K562 (cell line): Measurements from ENCODE around the gene KRTAP4-12. TPM values are rescaled to one million over a fixed set of nuclear protein-coding genes. Genes with fewer than 3 reads are reported as not detected.
"Not testable (repeated sequence)": the region's sequence is repeated elsewhere in the genome, so short reads cannot be mapped to it uniquely, and the experiment has no call there.

Experiments used
- ATAC-seq: fragments of 200-7000 bp; cut with Tn5 transposase; 3 replicates; pipeline ENCODE4 v1.9.1; 2020; ENCODE audit warnings: moderate library complexity
- BruUV-seq: library from RNA; stranded (reverse); fragments of 400-500 nt; replicated peaks from 2 replicates; lab custom pipeline; 2021; lab: Mats Ljungman, UMichigan
- CTCF ChIA-PET: fragments of 300-600 bp; formaldehyde crosslinking; extraction: SDS; loops from one replicate; lab custom pipeline; 2021; ENCODE audit warnings: low intra/inter-chr PET ratio; lab: Yijun Ruan, JAX
- POLR2A ChIA-PET: fragments of 300-600, 350-650 bp; sonication (Branson Sonifier 250); formaldehyde crosslinking; extraction: SDS; loops from one replicate; lab custom pipeline; 2021; ENCODE audit warnings: antibody characterized with exemption, inconsistent platforms; lab: Yijun Ruan, JAX
- DNase-seq, 4 experiments: peaks; one replicate each; pipeline versions ENCODE4 v3.0.0 to v3.0.0-alpha.2; 2011 to 2018; ENCODE audit warnings: low spot score in 3 of 4, mixed read lengths in 3 of 4; ENCODE audit errors: extremely low read depth in 1 of 4
- FAIRE-seq: peaks from 2 replicates; lab custom pipeline; 2011; peaks lifted over from hg19 to GRCh38; lab: Jason Lieb, UNC
- H2AFZ ChIP-seq: 2 replicates; pipeline ENCODE4 v1.6.0; 2011; ENCODE audit warnings: low read depth, low read length, control low read depth, inconsistent platforms
- H3K27ac ChIP-seq: fragments of 200-600 bp; 3 replicates; pipeline ENCODE4 v1.8.0; 2011; ENCODE audit warnings: low read depth, mild to moderate bottlenecking, control low read depth, inconsistent platforms, low read length, moderate library complexity, mixed read lengths; ENCODE audit errors: extremely low read depth
- H3K27me3 ChIP-seq, 2 experiments: fragments of 300-600 bp in 1 of 2; 2 replicates in 1 of 2; 3 replicates in 1 of 2; pipeline versions ENCODE4 v1.6.0 to v1.8.0; 2011; ENCODE audit warnings: inconsistent platforms in 2 of 2, low read length in 2 of 2, mild to moderate bottlenecking in 1 of 2, mixed read lengths in 1 of 2, moderate library complexity in 1 of 2; ENCODE audit not compliant: control insufficient read depth in 2 of 2, insufficient read depth in 2 of 2
- H3K36me3 ChIP-seq: fragments of 300-600 bp; 3 replicates; pipeline ENCODE4 v1.8.0; 2011; ENCODE audit warnings: mild to moderate bottlenecking, low read length, inconsistent platforms; ENCODE audit not compliant: control insufficient read depth, insufficient read depth
- H3K4me1 ChIP-seq, 2 experiments: fragments of 200-600 bp in 1 of 2; replicated peaks in 1 of 2; 2 replicates in 1 of 2; 3 replicates in 1 of 2; pipeline versions ENCODE4 v1.5.1 to v1.8.0; 2011; ENCODE audit warnings: inconsistent platforms in 2 of 2, low read length in 2 of 2, mild to moderate bottlenecking in 1 of 2, mixed read lengths in 1 of 2, moderate library complexity in 1 of 2; ENCODE audit not compliant: control insufficient read depth in 2 of 2, insufficient read depth in 2 of 2
- H3K4me2 ChIP-seq: 2 replicates; pipeline ENCODE4 v1.6.1; 2011; ENCODE audit warnings: low read length, control low read depth, inconsistent platforms, mixed read lengths; ENCODE audit not compliant: insufficient read depth
- H3K4me3 ChIP-seq: fragments of 200-600 bp; sonication (generic), shearing (Covaris generic); 2 replicates; pipeline ENCODE4 v1.5.1; 2016; ENCODE audit warnings: control low read depth, inconsistent platforms
- H3K79me2 ChIP-seq: fragments of 200-600 bp; 3 replicates; pipeline ENCODE4 v1.8.0; 2011; ENCODE audit warnings: low read length, inconsistent platforms; ENCODE audit not compliant: control insufficient read depth, insufficient read depth
- H3K9ac ChIP-seq, 2 experiments: 2 replicates each; pipeline versions ENCODE4 v1.6.0 to v1.6.1; 2011; ENCODE audit warnings: low read depth in 2 of 2, low read length in 2 of 2, control low read depth in 1 of 2, inconsistent platforms in 1 of 2, mild to moderate bottlenecking in 1 of 2, mixed read lengths in 1 of 2; ENCODE audit not compliant: insufficient read depth in 1 of 2
- H3K9me1 ChIP-seq: one replicate; pipeline ENCODE4 v1.6.0; 2011; ENCODE audit warnings: inconsistent platforms, mild to moderate bottlenecking, low read length, moderate library complexity; ENCODE audit not compliant: control insufficient read depth, insufficient read depth
- H3K9me3 ChIP-seq: replicated peaks from 2 replicates; pipeline ENCODE4 v1.5.1; 2011; ENCODE audit warnings: low read depth, low read length, inconsistent platforms; ENCODE audit not compliant: control insufficient read depth, insufficient read depth
- H4K20me1 ChIP-seq: replicated peaks from 2 replicates; pipeline ENCODE4 v1.6.1; 2011; ENCODE audit warnings: low read length, inconsistent platforms, mixed read lengths; ENCODE audit not compliant: control insufficient read depth, insufficient read depth
- DACH1 ChIP-seq: fragments of 450-650 bp; IDR thresholded peaks from 2 replicates; pipeline ENCODE4 v1.6.1; 2018; ENCODE audit not compliant: partially characterized antibody
- HOMEZ ChIP-seq: fragments of 250-450 bp; sonication (Bioruptor Pico); IDR thresholded peaks from 2 replicates; pipeline ENCODE4 v1.4.0; 2020; ENCODE audit warnings: mild to moderate bottlenecking, moderate library complexity
- KAT2B ChIP-seq: IDR thresholded peaks from one replicate; pipeline ENCODE4 v1.6.1; 2012; ENCODE audit warnings: low read depth, mild to moderate bottlenecking, control low read depth, inconsistent platforms, low read length, moderate library complexity
- KHSRP ChIP-seq: fragments of 450-650 bp; IDR thresholded peaks from 2 replicates; pipeline ENCODE4 v1.6.1; 2017
- MITF ChIP-seq: IDR thresholded peaks from 2 replicates; pipeline ENCODE4 v1.6.1; 2014; ENCODE audit warnings: antibody characterized with exemption
- PTBP1 ChIP-seq: fragments of 200-400 bp; formaldehyde crosslinking; IDR thresholded peaks from 2 replicates; pipeline ENCODE4 v1.6.1; 2017; ENCODE audit warnings: low read depth, low read length
- RHOXF2B ChIP-seq: fragments of 250-450 bp; sonication (Bioruptor Pico); conservative IDR thresholded peaks from 2 replicates; pipeline ENCODE4 v1.5.1; 2021
- RUNX1 ChIP-seq: sonication (generic); IDR thresholded peaks from 2 replicates; pipeline ENCODE4 v1.6.1; 2016; ENCODE audit warnings: antibody characterized with exemption, low read depth
- SMARCB1 ChIP-seq: IDR thresholded peaks from 2 replicates; pipeline ENCODE4 v1.6.1; 2011; ENCODE audit warnings: improper control_type of control experiment, low read depth; ENCODE audit not compliant: insufficient read length
- ZC3H11A ChIP-seq: IDR thresholded peaks from 2 replicates; pipeline ENCODE4 v1.6.1; 2012; ENCODE audit warnings: low read depth, low read length, improper control_type of control experiment
- ZZZ3 ChIP-seq: fragments of 450-650 bp; IDR thresholded peaks from 2 replicates; pipeline ENCODE4 v1.6.1; 2016; ENCODE audit warnings: antibody characterized with exemption, mild to moderate bottlenecking, moderate library complexity
- WGBS: fragments of 100-300 bp; shearing (Covaris generic); methylation state at CpG from one replicate; pipeline ENCODE4 v1.1.6; 2016; ENCODE audit warnings: low coverage, mixed read lengths; ENCODE audit not compliant: insufficient coverage; ENCODE audit errors: missing lambda C conversion rate; 5-methylcytosine and 5-hydroxymethylcytosine counted together
- in situ Hi-C: fragments of 300-500 bp; cut with MboI; formaldehyde crosslinking; loops from 4 replicates; pipeline ENCODE4 v1.15.0; 2018; ENCODE audit warnings: inconsistent platforms, mixed read lengths
- intact Hi-C: fragments of 100-400 bp; cut with micrococcal nuclease; formaldehyde crosslinking; loops from 2 replicates; pipeline ENCODE4 v1.14.2; 2022
- polyA plus RNA-seq, 8 experiments: library from polyadenylated mRNA; depleted of rRNA in 4 of 8; stranded (reverse) in 5 of 8; unstranded in 3 of 8; fragments of >200 nt; fragmentation: Nextera tagmentation in 2 of 8; fragmentation: Illumina TruSeq in 1 of 8; extraction: Ambion mirVana in 2 of 8; extraction: Trizol in 1 of 8; gene quantifications; 2 replicates each; pipeline versions ENCODE4 v1.2.1 to v1.2.3, GENCODE V29; 2011 to 2014; ENCODE audit warnings: inconsistent platforms in 1 of 8, missing spikeins in 1 of 8
- total RNA-seq, 7 experiments: library from RNA; depleted of rRNA in 6 of 7; stranded (reverse); fragments of >200 nt in 6 of 7; fragmentation: Illumina TruSeq in 2 of 7; extraction: Trizol in 2 of 7; gene quantifications; 2 replicates each; pipeline versions ENCODE4 v1.2.1 to v1.2.3, GENCODE V29; 2011 to 2021; ENCODE audit warnings: low replicate concordance in 1 of 7

KRTAP4-12 gene
- total and polyA plus RNA-seq, 9 of the 15 experiments (the other 6 are each of a cell fraction or from before 2014, with no cell fraction given): not detected

GRCh38 chr17:41121742-41122141, 2.2 kb downstream of the KRTAP4-12 start (continued):
- TF ChIP-seq SMARCB1: no peak
- TF ChIP-seq, all 486 proteins: peak for 0

- CTCF ChIA-PET, H3K4me3 ChIP-seq, BruUV-seq, H4K20me1 ChIP-seq, H3K9ac ChIP-seq, POLR2A ChIA-PET, DNase-seq, H3K4me2 ChIP-seq, in situ Hi-C loops, FAIRE-seq, H3K4me1 ChIP-seq, H3K27me3 ChIP-seq, H2AFZ ChIP-seq, intact Hi-C loops, H3K9me3 ChIP-seq, H3K36me3 ChIP-seq, ATAC-seq, H3K9me1 ChIP-seq, H3K79me2 ChIP-seq, H3K27ac ChIP-seq: not testable (repeated sequence)
- WGBS: 1% methylated on average over 11 of the region's 11 CpGs
Observed at GRCh38 chr17:41119696-41120690, 4.0 kb downstream of the KRTAP4-12 start.

- Histone ChIP-seq H3K9me3 (no peaks in the 10 kb centered on the region), H3K9me1 (no peaks in the 10 kb centered on the region), H4K20me1 (no peaks in the 10 kb centered on the region), H3K36me3 (no peaks in the 10 kb centered on the region), H2AFZ (no peak overlapping the region), H3K4me2 (no peak overlapping the region), H3K79me2 (no peaks in the 10 kb centered on the region), H3K4me1 (no peaks in the 10 kb centered on the region), H3K9ac (no peak overlapping the region), H3K27me3 (no peaks in the 10 kb centered on the region), H3K27ac (no peak overlapping the region), H3K4me3 (no peak overlapping the region)
- 5% methylated on average over 3 of the region's 4 CpGs for WGBS
- intact Hi-C loops: no loop called here
- DNase-seq: no peak
- FAIRE-seq: no peak
- BruUV-seq: no TSS peak
- no peak for ATAC-seq
- ChIA-PET CTCF (no interaction called here), POLR2A (no interaction called here)
- in situ Hi-C loops: no loop called here
- TF ChIP-seq KAT2B: no peak
- TF ChIP-seq PTBP1: no peak
- TF ChIP-seq MITF: no peak
- TF ChIP-seq RHOXF2B (CRISPR knock-in tag): no peak
- no peak for TF ChIP-seq ZZZ3
- no peak for TF ChIP-seq KHSRP
- TF ChIP-seq RUNX1: no peak
- TF ChIP-seq HOMEZ (CRISPR knock-in tag): no peak
- no peak for TF ChIP-seq ZC3H11A
- no peak for TF ChIP-seq DACH1
Observed at GRCh38 chr17:41118721-41119120, 5.3 kb downstream of the KRTAP4-12 start.
